Measurements from ENCODE around the gene POLR2L. TPM values are rescaled to one million over a fixed set of nuclear protein-coding genes. Genes with fewer than 3 reads are reported as not detected.

POLR2L gene
- total RNA-seq, 4 donors from 2014 or later: 10.5 to 81.5 (median 42.8) TPM

DNA sequence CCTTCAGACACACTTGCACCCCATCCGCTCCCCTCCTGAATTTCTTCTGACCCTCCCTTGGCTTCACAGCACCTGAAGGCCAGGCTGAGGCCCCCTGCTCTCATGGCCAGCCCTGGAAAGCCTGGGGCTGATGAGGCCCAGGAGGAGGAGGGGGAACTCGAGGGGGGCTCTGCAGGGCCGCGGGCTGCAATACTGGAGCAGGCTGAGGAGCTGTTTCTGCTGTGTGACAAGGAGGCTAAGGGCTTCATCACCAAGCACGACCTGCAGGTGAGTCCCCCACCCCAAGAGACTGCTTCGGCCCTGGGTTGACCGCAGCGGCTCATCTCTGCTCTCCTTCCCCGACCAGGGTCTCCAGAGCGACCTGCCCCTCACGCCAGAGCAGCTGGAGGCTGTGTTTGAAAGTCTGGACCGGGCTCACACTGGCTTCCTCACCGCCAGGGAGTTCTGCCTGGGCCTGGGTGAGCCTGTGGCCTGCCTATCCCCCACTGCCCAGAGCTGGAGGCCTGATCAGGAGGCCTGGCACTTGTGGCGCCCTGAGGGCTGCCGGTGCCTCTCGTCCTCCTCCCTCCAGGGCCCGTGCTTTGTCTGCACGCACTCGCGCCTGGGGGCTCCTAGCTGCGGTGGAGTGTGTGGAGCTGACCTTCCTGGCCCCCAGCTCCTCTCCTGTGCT is 13.7 kb downstream of the POLR2L start:
- H3K27me3 ChIP-seq: peaks cover 20 to 24% of the 10 kb centered on the region in 2 donors
- DNase-seq: no peak
- no peak overlapping the region for H3K4me3 ChIP-seq

DNA sequence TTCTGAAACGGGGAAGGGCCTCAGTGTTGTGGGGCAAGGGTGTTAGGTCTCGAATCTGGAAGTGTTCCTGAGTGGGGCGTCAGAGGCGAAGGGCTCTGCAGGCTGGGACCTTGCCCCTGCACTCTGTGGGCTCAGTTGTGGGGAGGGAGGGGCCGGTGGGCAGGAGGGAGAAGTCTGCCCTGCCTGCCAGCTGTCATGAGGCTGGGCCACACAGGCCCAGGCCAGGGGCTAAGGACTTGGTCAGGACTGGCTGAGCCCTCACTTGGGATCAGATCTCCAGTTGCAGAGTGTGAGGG is 14.5 kb downstream of the POLR2L start, which contains the start of gene CRACR2B:
TSS of gene CRACR2B (plus strand) at position 23 of the 296 bp plus-strand sequence. CDS start 689 bp downstream, outside the sequence.
- Histone ChIP-seq H3K36me3 (no peaks in the 10 kb centered on the region), H3K27me3 (peaks cover 20 to 24% of the 10 kb centered on the region in 2 donors), H3K4me1 (peaks cover 0 to 48% of the 10 kb centered on the region in 2 donors), H3K4me3 (peak within 1 kb of the TSS in 1 of 2 donors; percentile 11), H3K9me3 (no peaks in the 10 kb centered on the region), H3K27ac (peak within 1 kb of the TSS; percentile 55 to 60)
- TF ChIP-seq, protein P1, sequence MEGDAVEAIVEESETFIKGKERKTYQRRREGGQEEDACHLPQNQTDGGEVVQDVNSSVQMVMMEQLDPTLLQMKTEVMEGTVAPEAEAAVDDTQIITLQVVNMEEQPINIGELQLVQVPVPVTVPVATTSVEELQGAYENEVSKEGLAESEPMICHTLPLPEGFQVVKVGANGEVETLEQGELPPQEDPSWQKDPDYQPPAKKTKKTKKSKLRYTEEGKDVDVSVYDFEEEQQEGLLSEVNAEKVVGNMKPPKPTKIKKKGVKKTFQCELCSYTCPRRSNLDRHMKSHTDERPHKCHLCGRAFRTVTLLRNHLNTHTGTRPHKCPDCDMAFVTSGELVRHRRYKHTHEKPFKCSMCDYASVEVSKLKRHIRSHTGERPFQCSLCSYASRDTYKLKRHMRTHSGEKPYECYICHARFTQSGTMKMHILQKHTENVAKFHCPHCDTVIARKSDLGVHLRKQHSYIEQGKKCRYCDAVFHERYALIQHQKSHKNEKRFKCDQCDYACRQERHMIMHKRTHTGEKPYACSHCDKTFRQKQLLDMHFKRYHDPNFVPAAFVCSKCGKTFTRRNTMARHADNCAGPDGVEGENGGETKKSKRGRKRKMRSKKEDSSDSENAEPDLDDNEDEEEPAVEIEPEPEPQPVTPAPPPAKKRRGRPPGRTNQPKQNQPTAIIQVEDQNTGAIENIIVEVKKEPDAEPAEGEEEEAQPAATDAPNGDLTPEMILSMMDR (IDR thresholded peaks at IDR 0.05): no peak
- no peak for TF ChIP-seq POLR2A (IDR thresholded peaks at IDR 0.05)
- intact Hi-C loops (cut with DNase I; ENCODE audit: low total_unique reads): no loop called here
- DNase-seq: no peak

More for the DNA sequence above, 13.7 kb downstream of the POLR2L start:
- peak in 1 of 2 donors; percentile 8 for TF ChIP-seq POLR2A (IDR thresholded peaks at IDR 0.05)
- TF ChIP-seq, protein P1 (IDR thresholded peaks at IDR 0.05): no peak
- H3K27ac ChIP-seq: peak overlapping the region; percentile 11 to 53
- intact Hi-C loops (cut with DNase I; ENCODE audit: low total_unique reads): no loop called here
- no peaks in the 10 kb centered on the region for H3K9me3 ChIP-seq
- H3K4me1 ChIP-seq: peaks cover 0 to 50% of the 10 kb centered on the region in 2 donors
- no peaks in the 10 kb centered on the region for H3K36me3 ChIP-seq

DNA sequence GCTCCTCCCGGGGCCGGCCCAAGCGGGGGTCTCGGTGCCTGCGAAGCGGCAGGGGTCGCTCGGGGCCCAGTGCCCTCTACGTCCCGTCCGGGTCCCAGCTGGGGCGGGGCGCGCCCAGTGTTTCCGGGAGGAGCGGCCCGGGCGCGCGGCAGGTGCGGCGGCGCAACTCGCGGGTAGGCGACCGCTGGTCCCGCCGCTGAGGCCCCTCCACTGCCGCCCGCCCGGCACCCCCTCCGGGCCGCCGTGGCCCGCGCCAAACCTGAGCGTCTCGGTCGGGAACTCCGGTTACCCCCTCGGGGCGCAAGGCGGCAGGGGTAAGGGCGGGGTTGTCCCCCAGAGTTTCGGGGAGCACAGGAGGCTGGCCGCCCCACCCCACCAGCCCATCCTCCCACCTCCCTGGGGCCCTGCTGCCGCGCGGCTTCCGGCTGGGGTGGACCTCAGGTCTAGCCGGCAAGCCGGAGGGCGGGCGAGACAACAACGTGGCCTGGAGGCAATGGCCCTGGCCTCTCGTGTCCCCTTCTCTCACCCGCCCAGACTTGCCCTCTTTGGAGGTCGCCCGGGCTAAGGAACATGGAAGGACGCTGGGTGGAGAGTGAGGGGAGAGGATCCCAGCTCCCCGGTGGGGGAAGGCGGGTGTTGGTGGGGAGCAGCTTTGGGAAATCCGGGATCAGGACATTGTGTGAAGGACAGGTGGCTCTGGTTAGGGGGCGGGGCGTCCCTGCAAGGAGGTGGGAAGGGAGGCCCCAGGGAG is 15.0 kb downstream of the POLR2L start:
- Histone ChIP-seq H3K27ac (peak overlapping the region; percentile 55 to 60), H3K9me3 (no peaks in the 10 kb centered on the region), H3K4me3 (peak overlapping the region in 1 of 2 donors; percentile 11), H3K27me3 (peaks cover 20 to 24% of the 10 kb centered on the region in 2 donors), H3K36me3 (no peaks in the 10 kb centered on the region), H3K4me1 (peaks cover 0 to 45% of the 10 kb centered on the region in 2 donors)
- no peak for DNase-seq
- no peak for TF ChIP-seq POLR2A (IDR thresholded peaks at IDR 0.05)
- TF ChIP-seq, protein P1 (IDR thresholded peaks at IDR 0.05): no peak
- intact Hi-C loops (cut with DNase I; ENCODE audit: low total_unique reads): no loop called here

DNA sequence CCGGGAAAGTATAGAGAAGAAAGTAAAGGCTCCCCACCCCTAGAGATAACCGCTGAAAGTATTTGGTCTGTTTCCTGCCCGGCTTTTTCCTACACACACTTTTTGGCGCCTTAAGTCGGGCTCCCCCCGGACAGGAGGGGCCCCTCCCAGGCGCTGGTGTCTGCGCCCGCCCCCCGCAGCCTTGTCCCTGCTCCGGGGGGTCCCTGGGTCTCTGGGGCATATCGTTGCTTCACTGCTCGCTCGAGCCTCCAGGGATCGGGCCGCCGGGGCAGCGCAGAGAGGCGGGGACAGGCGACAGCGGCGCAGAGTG is 15.5 kb downstream of the POLR2L start:
- H3K4me3 ChIP-seq: peak overlapping the region in 1 of 2 donors; percentile 11
- H3K27me3 ChIP-seq: peaks cover 20 to 24% of the 10 kb centered on the region in 2 donors
- H3K27ac ChIP-seq: peak overlapping the region; percentile 55 to 60

More for the DNA sequence above, 15.5 kb downstream of the POLR2L start:
- Histone ChIP-seq H3K4me1 (peaks cover 0 to 40% of the 10 kb centered on the region in 2 donors), H3K36me3 (no peaks in the 10 kb centered on the region), H3K9me3 (no peaks in the 10 kb centered on the region)
- DNase-seq: no peak
- intact Hi-C loops (cut with DNase I; ENCODE audit: low total_unique reads): no loop called here
- TF ChIP-seq POLR2A (IDR thresholded peaks at IDR 0.05): no peak
- TF ChIP-seq, protein P1 (IDR thresholded peaks at IDR 0.05): no peak

All from uterus (tissue), 4 donors.